Keratinocyte (primary cell): Measurements from ENCODE around the gene RPS27. TPM values are rescaled to one million over a fixed set of nuclear protein-coding genes. Genes with fewer than 3 reads are reported as not detected.

Experiments
- DNase-seq: peaks from one replicate; pipeline ENCODE4 v3.0.0-alpha.2; 2011; ENCODE audit warnings: low read depth, missing footprints, low spot score
- FAIRE-seq: peaks from 2 replicates; lab custom pipeline; 2011; peaks lifted over from hg19 to GRCh38; lab: Jason Lieb, UNC
- H2AFZ ChIP-seq: 2 replicates; pipeline ENCODE4 v1.6.0; 2012; ENCODE audit warnings: low read length, control low read depth, inconsistent platforms; ENCODE audit not compliant: control insufficient read depth
- H3K27ac ChIP-seq: 2 replicates; pipeline ENCODE4 v1.5.1; 2011; ENCODE audit warnings: low read length; ENCODE audit not compliant: control insufficient read depth, insufficient read depth
- H3K27me3 ChIP-seq: 3 replicates; pipeline ENCODE4 v1.6.0; 2011; ENCODE audit warnings: low read length; ENCODE audit not compliant: control insufficient read depth, insufficient read depth; ENCODE audit errors: extremely low read depth
- H3K36me3 ChIP-seq, 2 experiments: 2 replicates in 1 of 2; 3 replicates in 1 of 2; pipeline ENCODE4 v1.5.1; 2011; ENCODE audit warnings: low read length in 2 of 2, mild to moderate bottlenecking in 1 of 2; ENCODE audit not compliant: control insufficient read depth in 2 of 2, insufficient read depth in 2 of 2; ENCODE audit errors: extremely low read depth in 1 of 2
- H3K4me1 ChIP-seq: 3 replicates; pipeline ENCODE4 v1.5.1; 2011; ENCODE audit warnings: low read length; ENCODE audit not compliant: control insufficient read depth, insufficient read depth; ENCODE audit errors: extremely low read depth
- H3K4me2 ChIP-seq: 3 replicates; pipeline ENCODE4 v1.6.0; 2011; ENCODE audit warnings: low read depth, low read length; ENCODE audit not compliant: control insufficient read depth, insufficient read depth; ENCODE audit errors: extremely low read depth
- H3K4me3 ChIP-seq, 3 experiments: fragments of 200-600 bp in 1 of 3; sonication (generic) in 1 of 3; 2 replicates in 2 of 3; 3 replicates in 1 of 3; pipeline ENCODE4 v1.5.1; 2011 to 2016; ENCODE audit warnings: low read length in 3 of 3, mild to moderate bottlenecking in 3 of 3, control low read depth in 2 of 3, inconsistent platforms in 1 of 3, low read depth in 1 of 3, mixed read lengths in 1 of 3, mixed run types in 1 of 3, moderate library complexity in 1 of 3; ENCODE audit not compliant: control insufficient read depth in 2 of 3, insufficient read depth in 2 of 3; ENCODE audit errors: extremely low read depth in 1 of 3
- H3K79me2 ChIP-seq: 2 replicates; pipeline ENCODE4 v1.6.0; 2012; ENCODE audit warnings: low read length; ENCODE audit not compliant: control insufficient read depth, insufficient read depth
- H3K9ac ChIP-seq: 3 replicates; pipeline ENCODE4 v1.6.0; 2011; ENCODE audit warnings: low read length; ENCODE audit not compliant: control insufficient read depth, insufficient read depth; ENCODE audit errors: extremely low read depth
- H3K9me1 ChIP-seq: 3 replicates; pipeline ENCODE4 v1.6.0; 2011; ENCODE audit warnings: low read length; ENCODE audit not compliant: control insufficient read depth, insufficient read depth; ENCODE audit errors: extremely low read depth
- H3K9me3 ChIP-seq: 2 replicates; pipeline ENCODE4 v1.5.1; 2012; ENCODE audit warnings: low read depth, low read length; ENCODE audit not compliant: control insufficient read depth
- H4K20me1 ChIP-seq: 3 replicates; pipeline ENCODE4 v1.6.0; 2011; ENCODE audit warnings: low read length; ENCODE audit not compliant: control insufficient read depth, insufficient read depth; ENCODE audit errors: extremely low read depth
- EZH2 ChIP-seq: IDR thresholded peaks from one replicate; pipeline ENCODE4 v1.6.1; 2012; ENCODE audit warnings: inconsistent platforms, mild to moderate bottlenecking, low read length, moderate library complexity
- dilution Hi-C: fragments of 300-500 bp; cut with MboI; formaldehyde crosslinking; loops from one replicate; pipeline ENCODE4 v1.7.0; 2020; ENCODE audit warnings: low sequenced_read_pairs; ENCODE audit not compliant: extremely low pct_ligation_motif_present
- polyA plus RNA-seq, 5 experiments: library from polyadenylated mRNA; depleted of rRNA in 3 of 5; stranded (reverse) in 3 of 5; stranded (forward) in 1 of 5; unstranded in 1 of 5; fragments of >200 nt; gene quantifications; 1 replicate in 1 of 5; 2 replicates in 3 of 5; 3 replicates in 1 of 5; pipeline versions ENCODE4 v1.2.1 to v1.2.3, GENCODE V29; 2011 to 2012; ENCODE audit warnings: missing spikeins in 2 of 5, low read depth in 1 of 5, low replicate concordance in 1 of 5
- TF ChIP-seq, protein P1 (sequence below), 3 experiments: IDR thresholded peaks in 1 of 3; conservative IDR thresholded peaks in 1 of 3; optimal IDR thresholded peaks in 1 of 3; 2 replicates in 2 of 3; 3 replicates in 1 of 3; pipeline versions ENCODE3 to v1.5.1; 2011; ENCODE audit warnings: low read length in 3 of 3, mild to moderate bottlenecking in 3 of 3, moderate library complexity in 2 of 3, control low read depth in 1 of 3, inconsistent platforms in 1 of 3; ENCODE audit not compliant: insufficient read depth in 2 of 3; ENCODE audit errors: extremely low read depth in 1 of 3

RPS27 gene
- polyA plus RNA-seq, 1 donor (not counting 4 experiments of a cell fraction or from before 2014, with no cell fraction given), result 5,112 TPM

DNA sequence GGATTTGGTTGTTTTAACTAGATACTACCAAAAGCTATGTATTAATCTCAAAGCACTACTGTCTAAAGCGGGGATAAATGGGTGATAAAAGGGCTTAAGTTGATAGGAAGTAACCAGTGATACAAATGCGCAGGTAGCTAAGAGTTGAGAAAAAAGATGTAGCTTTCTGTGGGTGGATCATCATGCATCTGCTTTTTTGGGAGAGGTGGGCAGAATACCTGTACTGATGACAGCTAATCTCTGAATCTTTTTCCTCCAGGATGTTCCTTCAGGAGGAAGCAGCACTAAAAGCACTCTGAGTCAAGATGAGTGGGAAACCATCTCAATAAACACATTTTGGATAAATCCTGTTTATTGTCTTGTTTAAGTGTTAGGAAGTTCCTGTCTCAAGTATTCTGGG, 1.2 kb downstream of the RPS27 start:
- DNase-seq, result no peak
- Histone ChIP-seq H3K79me2 (peaks cover 21% of the 10 kb centered on the region), H3K9me3 (no peaks in the 10 kb centered on the region), H3K27me3 (no peaks in the 10 kb centered on the region), H3K36me3 (peaks cover 9 to 22% of the 10 kb centered on the region in 2 experiments), H2AFZ (no peak overlapping the region), H3K4me3 (peak overlapping the region; percentile 90 to 99 (median 98)), H3K9me1 (no peaks in the 10 kb centered on the region), H3K27ac (peak overlapping the region; percentile 96), H3K4me2 (peak overlapping the region; percentile 98), H4K20me1 (no peaks in the 10 kb centered on the region), H3K4me1 (peaks cover 17% of the 10 kb centered on the region), H3K9ac (peak overlapping the region; percentile 98)
- dilution Hi-C loops, result no loop called here
- TF ChIP-seq, protein P1, sequence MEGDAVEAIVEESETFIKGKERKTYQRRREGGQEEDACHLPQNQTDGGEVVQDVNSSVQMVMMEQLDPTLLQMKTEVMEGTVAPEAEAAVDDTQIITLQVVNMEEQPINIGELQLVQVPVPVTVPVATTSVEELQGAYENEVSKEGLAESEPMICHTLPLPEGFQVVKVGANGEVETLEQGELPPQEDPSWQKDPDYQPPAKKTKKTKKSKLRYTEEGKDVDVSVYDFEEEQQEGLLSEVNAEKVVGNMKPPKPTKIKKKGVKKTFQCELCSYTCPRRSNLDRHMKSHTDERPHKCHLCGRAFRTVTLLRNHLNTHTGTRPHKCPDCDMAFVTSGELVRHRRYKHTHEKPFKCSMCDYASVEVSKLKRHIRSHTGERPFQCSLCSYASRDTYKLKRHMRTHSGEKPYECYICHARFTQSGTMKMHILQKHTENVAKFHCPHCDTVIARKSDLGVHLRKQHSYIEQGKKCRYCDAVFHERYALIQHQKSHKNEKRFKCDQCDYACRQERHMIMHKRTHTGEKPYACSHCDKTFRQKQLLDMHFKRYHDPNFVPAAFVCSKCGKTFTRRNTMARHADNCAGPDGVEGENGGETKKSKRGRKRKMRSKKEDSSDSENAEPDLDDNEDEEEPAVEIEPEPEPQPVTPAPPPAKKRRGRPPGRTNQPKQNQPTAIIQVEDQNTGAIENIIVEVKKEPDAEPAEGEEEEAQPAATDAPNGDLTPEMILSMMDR (optimal IDR thresholded peaks at IDR 0.05 in 1 of 3, IDR thresholded peaks at IDR 0.05 in 1 of 3, conservative IDR thresholded peaks at IDR 0.05 in 1 of 3; ENCODE audit: extremely low read depth in 1 of 3, insufficient read depth in 2 of 3, low read length in 3 of 3), result no peak
- no peak for TF ChIP-seq EZH2
- no peak for FAIRE-seq

DNA sequence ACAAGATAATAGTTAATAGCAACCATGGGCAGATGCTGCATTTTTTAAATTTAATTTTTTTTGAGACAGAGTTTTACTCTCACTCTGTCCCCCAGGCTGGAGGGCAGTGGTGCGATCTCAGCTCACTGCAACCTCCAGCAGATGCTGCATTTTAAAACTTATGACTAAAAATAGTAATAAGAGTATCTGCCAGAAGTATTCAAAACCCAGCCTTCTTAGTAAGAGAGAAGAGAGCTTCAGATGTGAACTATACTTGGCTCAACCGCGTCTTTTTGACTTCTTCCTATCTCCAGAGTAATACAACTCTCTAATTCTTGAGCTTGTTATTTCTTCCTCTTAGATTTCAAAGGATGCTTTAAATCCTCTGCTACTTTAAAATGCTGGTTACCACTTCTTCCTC, 4.6 kb downstream of the RPS27 start:
- H3K4me2 ChIP-seq, result no peak overlapping the region
- H3K4me1 ChIP-seq, result peaks cover 14% of the 10 kb centered on the region
- DNase-seq (no peak), FAIRE-seq (no peak)
- TF ChIP-seq EZH2, result no peak
- TF ChIP-seq, protein P1 (optimal IDR thresholded peaks at IDR 0.05 in 1 of 3, IDR thresholded peaks at IDR 0.05 in 1 of 3, conservative IDR thresholded peaks at IDR 0.05 in 1 of 3; ENCODE audit: extremely low read depth in 1 of 3, insufficient read depth in 2 of 3, low read length in 3 of 3), result no peak
- dilution Hi-C loops, result no loop called here
- H4K20me1 ChIP-seq, result no peaks in the 10 kb centered on the region
- H3K36me3 ChIP-seq, result peaks cover 9 to 22% of the 10 kb centered on the region in 2 experiments
- H3K9me3 ChIP-seq, result no peaks in the 10 kb centered on the region
- H3K79me2 ChIP-seq, result peaks cover 21% of the 10 kb centered on the region
- H3K27ac ChIP-seq, result no peak overlapping the region
- no peak overlapping the region for H3K4me3 ChIP-seq
- no peaks in the 10 kb centered on the region for H3K27me3 ChIP-seq
- H3K9ac ChIP-seq, result no peak overlapping the region
- H2AFZ ChIP-seq, result no peak overlapping the region
- no peaks in the 10 kb centered on the region for H3K9me1 ChIP-seq
